NOMO-1 treated with dmso at 0.1 percent for 144 hours (cell line): ENCODE results near the gene GATAD2B.
A peak's percentile ranks its signal among the peaks of the same experiment; 100 is the strongest.
"Not testable (repeated sequence)": the region's sequence is repeated elsewhere in the genome, so short reads cannot be mapped to it uniquely, and the experiment has no call there.

Experiments used
- DNase-seq: peaks from one replicate; lab custom pipeline; 2025; ENCODE audit not compliant: unreplicated experiment; lab: John Stamatoyannopoulos, UW

The GATAD2B gene

DNA sequence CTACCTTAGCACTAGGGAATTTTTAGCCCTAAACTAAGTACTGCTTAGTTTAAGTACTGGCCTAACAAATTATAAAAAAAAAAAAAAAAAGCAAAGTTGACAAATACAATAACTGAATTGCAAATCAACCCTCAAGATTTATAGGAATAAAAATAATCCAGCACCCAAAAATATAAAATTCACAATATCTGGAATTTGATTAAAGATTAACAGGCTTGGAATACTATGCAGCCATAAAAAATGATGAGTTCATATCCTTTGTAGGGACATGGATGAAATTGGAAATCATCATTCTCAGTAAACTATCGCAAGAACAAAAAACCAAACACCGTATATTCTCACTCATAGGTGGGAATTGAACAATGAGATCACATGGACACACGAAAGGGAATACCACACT, 78.4 kb downstream of the GATAD2B start:
- not testable (repeated sequence) for DNase-seq

DNA sequence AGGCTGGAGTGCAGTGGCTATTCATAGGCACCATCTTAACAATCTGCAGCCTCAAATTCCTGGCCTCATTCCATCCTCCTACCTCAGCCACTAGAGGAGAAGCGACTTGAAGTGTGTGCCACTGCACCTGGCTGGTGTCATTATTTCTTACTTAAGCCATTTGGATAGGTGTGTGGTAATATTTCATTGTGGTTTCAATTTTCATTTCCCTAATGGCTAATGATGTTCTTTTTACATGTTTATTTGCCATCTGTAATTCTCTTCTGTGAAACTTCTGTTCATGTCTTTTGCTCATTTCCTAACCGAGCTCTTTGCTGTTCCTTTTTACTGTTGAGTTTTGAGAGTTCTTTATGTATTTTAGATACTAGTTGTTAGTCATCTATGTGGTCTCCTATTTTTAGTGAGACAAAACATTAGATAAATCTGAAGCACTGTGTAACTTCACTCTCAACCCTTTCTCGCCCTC, 80.7 kb downstream of the GATAD2B start:
- DNase-seq: no peak

- DNase-seq: no peak
Measured at GRCh38 chr1:153841463-153841994, 81.2 kb downstream of the GATAD2B start.

GRCh38 chr1:153840774-153841173, 82.0 kb downstream of the GATAD2B start:
- not testable (repeated sequence) for DNase-seq

GRCh38 chr1:153833968-153834367, 88.8 kb downstream of the GATAD2B start:
- not testable (repeated sequence) for DNase-seq

- DNase-seq: no peak
Measured at GRCh38 chr1:153833171-153833570, 89.6 kb downstream of the GATAD2B start.

- DNase-seq: no peak
Measured at GRCh38 chr1:153832293-153832692, 90.5 kb downstream of the GATAD2B start.

DNA sequence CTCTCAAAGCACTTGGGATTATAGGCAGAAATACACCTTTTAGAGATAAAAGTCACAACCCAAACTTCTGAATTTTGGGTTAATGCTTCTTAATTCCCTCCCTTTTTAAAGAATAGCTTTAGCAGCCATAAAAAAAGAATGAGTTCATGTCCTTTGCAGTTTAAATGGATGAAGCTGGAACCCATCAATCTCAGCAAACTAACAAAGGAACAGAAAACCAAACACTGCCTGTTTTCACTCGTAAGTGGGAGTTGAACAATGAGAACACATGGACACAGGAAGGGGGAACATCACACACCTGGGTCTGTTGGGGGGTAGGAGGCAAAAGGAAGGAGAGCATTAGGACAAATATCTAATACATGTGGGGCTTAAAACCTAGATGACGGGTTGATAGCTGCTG, 91.7 kb downstream of the GATAD2B start:
- no peak for DNase-seq

- no peak for DNase-seq
Measured at GRCh38 chr1:153827168-153827964, 95.4 kb downstream of the GATAD2B start.

- no peak for DNase-seq
Measured at GRCh38 chr1:153818876-153819275, 103.9 kb downstream of the GATAD2B start.

DNA sequence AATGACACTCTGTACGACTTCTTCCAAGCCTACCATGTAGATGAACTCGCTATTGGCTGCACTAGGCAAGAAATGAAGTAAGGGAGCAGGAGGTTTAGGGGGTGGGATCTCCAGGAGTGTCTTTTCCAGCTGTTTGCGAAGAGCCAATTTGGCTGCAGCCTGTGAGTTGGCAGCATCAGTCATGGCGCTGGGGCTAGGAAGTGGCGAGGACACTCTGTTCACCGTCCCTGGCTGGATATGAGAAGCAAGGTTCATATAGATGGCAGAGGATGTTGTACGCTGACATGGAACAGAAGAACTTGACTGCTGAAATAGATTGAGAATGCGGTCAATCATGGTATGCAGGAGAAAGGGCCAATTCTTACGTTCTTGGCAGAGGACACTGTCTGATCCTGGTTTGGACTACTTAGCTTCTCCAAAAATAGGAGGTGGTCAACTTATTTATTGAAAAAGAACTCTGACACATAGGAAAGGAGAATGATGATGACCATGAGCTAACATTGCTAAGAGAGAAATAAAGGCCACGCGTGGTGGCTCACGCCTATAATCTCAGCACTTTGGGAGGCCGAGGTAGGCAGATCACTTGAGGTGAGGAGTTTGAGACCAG, 106.4 kb downstream of the GATAD2B start:
- DNase-seq: no peak

- peak; percentile 19 for DNase-seq
Measured at GRCh38 chr1:153805886-153806719, 116.7 kb downstream of the GATAD2B start.

DNA sequence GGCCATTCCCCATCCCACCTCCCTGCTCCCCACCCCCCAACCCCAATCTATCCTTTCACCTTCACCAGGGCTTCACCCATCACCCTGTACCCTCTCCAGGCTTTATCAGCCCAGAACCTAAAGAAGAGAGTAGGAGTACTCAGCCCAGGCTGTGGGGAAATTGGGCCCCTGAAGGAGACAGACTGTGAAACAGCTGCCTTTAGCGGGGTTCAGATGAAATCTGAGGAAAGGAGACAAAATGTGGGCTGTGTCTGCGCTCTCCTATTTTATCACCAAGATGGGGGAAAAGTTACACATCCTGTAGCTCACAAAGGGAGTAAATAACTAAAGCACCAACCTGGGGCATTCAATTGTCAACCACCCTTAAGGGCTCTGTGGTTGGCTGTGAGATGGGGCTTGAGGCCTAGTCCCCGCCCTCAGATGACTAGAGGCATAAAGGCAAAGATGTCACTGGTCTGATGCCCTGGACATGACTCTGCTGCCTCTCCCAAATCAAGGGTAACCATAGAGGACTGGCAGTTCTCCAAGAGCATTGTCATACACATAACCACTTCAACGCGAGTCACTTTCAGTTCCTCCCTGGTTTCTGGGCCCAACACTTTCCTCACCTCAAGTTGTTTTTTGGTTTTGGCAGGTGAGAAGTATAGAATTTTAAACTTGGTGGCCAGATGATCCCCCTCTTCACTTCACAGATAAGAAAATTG, 117.6 kb downstream of the GATAD2B start:
- peak; percentile 92 for DNase-seq

DNA sequence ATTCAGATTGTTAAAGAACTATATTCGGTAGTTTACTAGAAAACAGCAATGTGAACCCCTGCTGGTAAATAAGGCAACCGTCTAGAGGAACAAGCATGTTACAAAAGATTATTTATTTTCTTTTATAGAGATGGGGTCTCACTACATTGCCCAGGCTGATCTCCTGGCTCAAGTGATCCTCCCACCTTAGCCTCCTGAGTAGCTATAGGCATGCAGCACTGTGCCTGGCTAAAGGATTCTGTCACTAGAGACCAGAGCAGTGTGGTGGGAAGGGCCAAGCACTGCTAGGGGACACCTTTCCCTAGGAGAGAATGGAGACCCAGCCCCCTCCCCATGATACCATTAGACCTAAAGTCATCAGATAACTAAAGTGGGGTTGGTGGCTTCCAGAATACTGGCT, 118.7 kb downstream of the GATAD2B start:
- no peak for DNase-seq

DNA sequence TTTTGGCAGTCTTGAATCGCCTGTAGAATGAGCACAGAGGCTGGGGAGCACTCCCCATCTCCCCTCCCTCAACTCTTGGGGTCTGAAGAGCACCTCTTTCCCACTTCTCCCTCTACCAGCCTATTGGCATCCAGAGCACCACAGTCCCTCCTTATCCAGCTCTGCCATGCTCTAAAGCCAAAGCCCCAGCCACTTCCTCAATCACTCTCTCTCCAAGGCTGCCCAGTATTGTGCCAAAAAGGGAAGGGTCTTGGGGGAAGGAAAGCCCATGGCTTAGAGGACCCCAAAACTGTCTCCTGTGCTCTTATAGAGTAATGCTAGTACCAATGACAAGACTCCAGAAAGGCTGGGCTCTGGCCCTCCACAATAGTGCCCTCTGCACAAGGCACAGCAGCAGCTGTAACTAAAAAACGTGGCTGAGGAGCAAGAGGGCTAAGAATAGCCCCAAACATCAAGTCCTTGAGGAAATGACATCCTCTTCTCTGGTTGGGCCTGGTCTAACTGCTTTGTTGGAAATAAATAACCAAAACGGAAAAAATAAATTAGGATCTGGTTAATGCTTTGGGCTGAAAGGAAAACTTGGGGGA, 119.2 kb downstream of the GATAD2B start:
- no peak for DNase-seq

- DNase-seq: no peak
Measured at GRCh38 chr1:153801786-153802697, 120.7 kb downstream of the GATAD2B start.

GRCh38 chr1:153801028-153801625, 121.6 kb downstream of the GATAD2B start:
- DNase-seq: no peak

GRCh38 chr1:153800516-153800915, 122.3 kb downstream of the GATAD2B start:
- DNase-seq: no peak
